WTC11 (cell line): ENCODE measurements around the gene JAKMIP3. TPM values are rescaled to one million over a fixed set of nuclear protein-coding genes. Genes with fewer than 3 reads are reported as not detected.
A peak's percentile ranks its signal among the peaks of the same experiment; 100 is the strongest.

ENCODE experiments used
- ATAC-seq: fragments of 200-7000 bp; cut with Tn5 transposase; 2 replicates; pipeline ENCODE4 v1.10.0; 2021; ENCODE audit warnings: mild to moderate bottlenecking, moderate library complexity
- Bru-seq: library from RNA; stranded (reverse); fragments of 400-500 nt; gene quantifications from one replicate; lab custom pipeline; 2021; lab: Mats Ljungman, UMichigan
- CTCF ChIA-PET: fragments of 300-600 bp; sonication (Branson Sonifier 250); formaldehyde crosslinking; loops from one replicate; lab custom pipeline; 2021; ENCODE audit warnings: antibody characterized with exemption; lab: Charles Lee
- POLR2A ChIA-PET: fragments of 350-600 bp; sonication (Branson Sonifier 250); formaldehyde crosslinking; loops from one replicate; lab custom pipeline; 2021; ENCODE audit warnings: antibody characterized with exemption; lab: Charles Lee
- DNase-seq: peaks from one replicate; pipeline ENCODE4 v3.0.0; 2021; ENCODE audit warnings: low spot score
- H3K27ac Mint-ChIP-seq: 2 replicates; pipeline ENCODE4 v1.8.0; 2021; ENCODE audit warnings: mixed read lengths
- H3K27me3 Mint-ChIP-seq: 2 replicates; pipeline ENCODE4 v1.8.0; 2021; ENCODE audit warnings: low read depth, mild to moderate bottlenecking, moderate library complexity, mixed read lengths
- H3K36me3 Mint-ChIP-seq: 2 replicates; pipeline ENCODE4 v1.8.0; 2021; ENCODE audit warnings: mixed read lengths
- H3K4me1 Mint-ChIP-seq: 2 replicates; pipeline ENCODE4 v1.8.0; 2022; ENCODE audit warnings: mixed read lengths
- H3K4me3 Mint-ChIP-seq: 2 replicates; pipeline ENCODE4 v1.8.0; 2021; ENCODE audit warnings: mild to moderate bottlenecking, moderate library complexity, mixed read lengths
- H3K9me3 Mint-ChIP-seq: 2 replicates; pipeline ENCODE4 v1.8.0; 2021; ENCODE audit warnings: mixed read lengths
- ATF6 ChIP-seq: sonication (generic); formaldehyde crosslinking; IDR thresholded peaks from 2 replicates; pipeline ENCODE4 v1.8.1; 2023; ENCODE audit warnings: mild to moderate bottlenecking, missing genetic modification reagents
- CBFB ChIP-seq: sonication (generic); formaldehyde crosslinking; IDR thresholded peaks from 2 replicates; pipeline ENCODE4 v1.8.1; 2022; ENCODE audit warnings: mild to moderate bottlenecking, low read depth, missing genetic modification reagents
- E2F5 ChIP-seq: sonication (generic); formaldehyde crosslinking; IDR thresholded peaks from 2 replicates; pipeline ENCODE4 v1.8.1; 2022; ENCODE audit warnings: mild to moderate bottlenecking, moderate library complexity, missing genetic modification reagents
- ELF4 ChIP-seq: sonication (generic); formaldehyde crosslinking; IDR thresholded peaks from 2 replicates; pipeline ENCODE4 v1.8.1; 2022; ENCODE audit warnings: low read depth, mild to moderate bottlenecking, moderate library complexity, missing genetic modification reagents
- EMX1 ChIP-seq: fragments of 250-450 bp; sonication (Bioruptor Pico); IDR thresholded peaks from 2 replicates; pipeline ENCODE4 v1.8.0; 2021; ENCODE audit warnings: mild to moderate bottlenecking
- ESRRA ChIP-seq: sonication (generic); formaldehyde crosslinking; IDR thresholded peaks from 2 replicates; pipeline ENCODE4 v1.8.1; 2022; ENCODE audit warnings: mild to moderate bottlenecking, missing genetic modification reagents, borderline replicate concordance
- GABPB1 ChIP-seq: sonication (generic); formaldehyde crosslinking; IDR thresholded peaks from 2 replicates; pipeline ENCODE4 v1.8.1; 2023; ENCODE audit warnings: mild to moderate bottlenecking, missing genetic modification reagents
- GRHL2 ChIP-seq: fragments of 250-450 bp; sonication (Bioruptor Pico); IDR thresholded peaks from 2 replicates; pipeline ENCODE4 v1.8.0; 2022; ENCODE audit warnings: mild to moderate bottlenecking, moderate library complexity; ENCODE audit not compliant: insufficient replicate concordance, severe bottlenecking
- IRF2 ChIP-seq: sonication (generic); formaldehyde crosslinking; IDR thresholded peaks from 2 replicates; pipeline ENCODE4 v1.8.0; 2022; ENCODE audit warnings: low read depth, missing genetic modification reagents, borderline replicate concordance
- JAZF1 ChIP-seq: fragments of 250-450 bp; sonication (Bioruptor Pico); IDR thresholded peaks from 2 replicates; pipeline ENCODE4 v1.9.0; 2021; ENCODE audit warnings: moderate library complexity, mild to moderate bottlenecking, inconsistent platforms
- NR2C2 ChIP-seq: sonication (generic); formaldehyde crosslinking; IDR thresholded peaks from 2 replicates; pipeline ENCODE4 v1.8.0; 2022; ENCODE audit warnings: mild to moderate bottlenecking, missing genetic modification reagents
- PREB ChIP-seq: sonication (generic); formaldehyde crosslinking; IDR thresholded peaks from 2 replicates; pipeline ENCODE4 v1.8.1; 2022; ENCODE audit warnings: mild to moderate bottlenecking, missing genetic modification reagents, moderate library complexity, borderline replicate concordance
- SOX15 ChIP-seq: fragments of 250-450 bp; sonication (Bioruptor Pico); IDR thresholded peaks from 2 replicates; pipeline ENCODE4 v1.9.0; 2021; ENCODE audit warnings: mild to moderate bottlenecking
- STAT6 ChIP-seq: sonication (generic); formaldehyde crosslinking; conservative IDR thresholded peaks from 2 replicates; pipeline ENCODE4 v1.8.1; 2023; ENCODE audit warnings: mild to moderate bottlenecking, low read depth, missing genetic modification reagents, moderate library complexity
- TCF7 ChIP-seq: sonication (generic); formaldehyde crosslinking; IDR thresholded peaks from 2 replicates; pipeline ENCODE4 v1.8.0; 2022; ENCODE audit warnings: mild to moderate bottlenecking, low read depth, missing genetic modification reagents, moderate library complexity
- USF2 ChIP-seq: sonication (generic); formaldehyde crosslinking; IDR thresholded peaks from 2 replicates; pipeline ENCODE4 v1.8.1; 2023; ENCODE audit warnings: mild to moderate bottlenecking, missing genetic modification reagents, moderate library complexity
- ZMAT4 ChIP-seq: fragments of 250-450 bp; sonication (Bioruptor Pico); IDR thresholded peaks from 2 replicates; pipeline ENCODE4 v1.9.0; 2021; ENCODE audit warnings: mild to moderate bottlenecking
- ZNF232 ChIP-seq: sonication (generic); formaldehyde crosslinking; IDR thresholded peaks from 2 replicates; pipeline ENCODE4 v1.8.0; 2022; ENCODE audit warnings: mild to moderate bottlenecking, missing genetic modification reagents
- ZNF396 ChIP-seq: fragments of 250-450 bp; sonication (Bioruptor Pico); IDR thresholded peaks from 2 replicates; pipeline ENCODE4 v1.8.0; 2021; ENCODE audit warnings: mild to moderate bottlenecking, moderate library complexity, borderline replicate concordance
- ZNF425 ChIP-seq: fragments of 250-450 bp; sonication (Bioruptor Pico); conservative IDR thresholded peaks from 2 replicates; pipeline ENCODE4 v1.9.0; 2021; ENCODE audit warnings: mild to moderate bottlenecking
- ZNF512 ChIP-seq: sonication (generic); formaldehyde crosslinking; IDR thresholded peaks from 2 replicates; pipeline ENCODE4 v1.8.1; 2022; ENCODE audit warnings: missing genetic modification reagents, borderline replicate concordance
- long read RNA-seq, 3 experiments: library from RNA in 1 of 3; library from capped mRNA in 1 of 3; library from polyadenylated mRNA in 1 of 3; unstranded in 2 of 3; stranded (forward) in 1 of 3; transcript quantifications; one replicate each; pipeline ENCODE4 v2.0.0, GENCODE V29; 2021
- total RNA-seq: library from RNA; stranded (reverse); gene quantifications from 3 replicates; pipeline ENCODE4 v1.2.3, GENCODE V29; 2021

JAKMIP3 gene
- 1.2 to 1.7 TPM (median 1.4 TPM) in 3 replicates for total RNA-seq
- percentile 23 among the genes with signal in this experiment for Bru-seq, nascent RNA
- long read RNA-seq, experiment 1, partial matches to known transcripts = 1 of 2 reads
- long read RNA-seq, experiment 1, other reads (novel, unspliced or antisense) = 1 of 2 reads
- long read RNA-seq, experiment 2 = 0 reads
- long read RNA-seq, experiment 3 = 0 reads

- Mint-ChIP-seq H3K9me3 (peaks cover 10% of the 10 kb centered on the region), H3K4me3 (peak within 1 kb of the TSS; percentile 39), H3K27me3 (0 out of 2 replicates have a peak, but pooled peaks cover 4% of the 10 kb centered on the region), H3K27ac (peak within 1 kb of the TSS; percentile 57), H3K4me1 (peaks cover 20% of the 10 kb centered on the region), H3K36me3 (peaks cover 6% of the 10 kb centered on the region)
- DNase-seq (peak; percentile 64), ATAC-seq (peak; percentile 89)
- no peak for TF ChIP-seq ZNF396 (CRISPR knock-in tag)
- no peak for TF ChIP-seq NR2C2 (CRISPR knock-in tag)
- 0 out of 2 replicates have a peak, but pooled peaks have one; percentile 17 for TF ChIP-seq USF2 (CRISPR knock-in tag)
- POLR2A ChIA-PET = no interaction called here
- CTCF ChIA-PET = interaction anchor here (0.7 to 2.4 kb wide), 9 partner anchors 11 to 180 kb away, joined by 3 to 14 read pairs (median 4); no protein-coding TSS in a partner anchor
These were observed at the start of gene JAKMIP3 for GRCh38 chr10:132065491-132066105. Gene JAKMIP3 (plus strand): TSS chr10:132065946. CDS start chr10:132104809, 38,863 bp downstream.

- Mint-ChIP-seq H3K4me1 (peaks cover 28% of the 10 kb centered on the region), H3K4me3 (no peak overlapping the region), H3K27ac (no peak overlapping the region), H3K9me3 (no peaks in the 10 kb centered on the region), H3K36me3 (no peaks in the 10 kb centered on the region), H3K27me3 (peaks cover 3% of the 10 kb centered on the region; the same call in 1 of the 2 replicates)
- ChIA-PET CTCF (no interaction called here), POLR2A (no interaction called here)
- ATAC-seq (no peak), DNase-seq (no peak)
- no peak for TF ChIP-seq E2F5 (CRISPR knock-in tag)
- TF ChIP-seq IRF2 (CRISPR knock-in tag) = no peak
- TF ChIP-seq EMX1 (CRISPR knock-in tag) = no peak
- TF ChIP-seq TCF7 (CRISPR knock-in tag) = no peak
- TF ChIP-seq STAT6 (CRISPR knock-in tag) = no peak
- TF ChIP-seq JAZF1 (CRISPR knock-in tag) = no peak
- no peak for TF ChIP-seq ATF6 (CRISPR knock-in tag)
- no peak for TF ChIP-seq CBFB (CRISPR knock-in tag)
- no peak for TF ChIP-seq GABPB1
- TF ChIP-seq ZNF232 (CRISPR knock-in tag) = no peak
- no peak for TF ChIP-seq ESRRA (CRISPR knock-in tag)
- TF ChIP-seq NR2C2 (CRISPR knock-in tag) = no peak
- TF ChIP-seq PREB (CRISPR knock-in tag) = no peak
- TF ChIP-seq ZNF425 = no peak
- no peak for TF ChIP-seq SOX15 (CRISPR knock-in tag)
- no peak for TF ChIP-seq ZNF512 (CRISPR knock-in tag)
- no peak for TF ChIP-seq ELF4 (CRISPR knock-in tag)
- TF ChIP-seq GRHL2 (CRISPR knock-in tag) = no peak
- no peak for TF ChIP-seq ZMAT4 (CRISPR knock-in tag)
These were observed 49.2 kb upstream of the JAKMIP3 start for GRCh38 chr10:132016514-132016913.
